K562 (cell line): ENCODE data around the gene FAM181B. TPM values are rescaled to one million over a fixed set of nuclear protein-coding genes. Genes with fewer than 3 reads are reported as not detected.

ENCODE experiments used
- ATAC-seq: fragments of 200-7000 bp; cut with Tn5 transposase; 3 replicates; pipeline ENCODE4 v1.9.1; 2020; ENCODE audit warnings: moderate library complexity
- BruUV-seq: library from RNA; stranded (reverse); fragments of 400-500 nt; replicated peaks from 2 replicates; lab custom pipeline; 2021; lab: Mats Ljungman, UMichigan
- CTCF ChIA-PET: fragments of 300-600 bp; formaldehyde crosslinking; extraction: SDS; loops from one replicate; lab custom pipeline; 2021; ENCODE audit warnings: low intra/inter-chr PET ratio; lab: Yijun Ruan, JAX
- POLR2A ChIA-PET: fragments of 300-600, 350-650 bp; sonication (Branson Sonifier 250); formaldehyde crosslinking; extraction: SDS; loops from one replicate; lab custom pipeline; 2021; ENCODE audit warnings: antibody characterized with exemption, inconsistent platforms; lab: Yijun Ruan, JAX
- DNase-seq, 4 experiments: peaks; one replicate each; pipeline versions ENCODE4 v3.0.0 to v3.0.0-alpha.2; 2011 to 2018; ENCODE audit warnings: low spot score in 3 of 4, mixed read lengths in 3 of 4; ENCODE audit errors: extremely low read depth in 1 of 4
- FAIRE-seq: peaks from 2 replicates; lab custom pipeline; 2011; peaks lifted over from hg19 to GRCh38; lab: Jason Lieb, UNC
- H2AFZ ChIP-seq: 2 replicates; pipeline ENCODE4 v1.6.0; 2011; ENCODE audit warnings: low read depth, low read length, control low read depth, inconsistent platforms
- H3K27ac ChIP-seq: fragments of 200-600 bp; 3 replicates; pipeline ENCODE4 v1.8.0; 2011; ENCODE audit warnings: low read depth, mild to moderate bottlenecking, control low read depth, inconsistent platforms, low read length, moderate library complexity, mixed read lengths; ENCODE audit errors: extremely low read depth
- H3K27me3 ChIP-seq, 2 experiments: fragments of 300-600 bp in 1 of 2; 2 replicates in 1 of 2; 3 replicates in 1 of 2; pipeline versions ENCODE4 v1.6.0 to v1.8.0; 2011; ENCODE audit warnings: inconsistent platforms in 2 of 2, low read length in 2 of 2, mild to moderate bottlenecking in 1 of 2, mixed read lengths in 1 of 2, moderate library complexity in 1 of 2; ENCODE audit not compliant: control insufficient read depth in 2 of 2, insufficient read depth in 2 of 2
- H3K36me3 ChIP-seq: fragments of 300-600 bp; 3 replicates; pipeline ENCODE4 v1.8.0; 2011; ENCODE audit warnings: mild to moderate bottlenecking, low read length, inconsistent platforms; ENCODE audit not compliant: control insufficient read depth, insufficient read depth
- H3K4me1 ChIP-seq, 2 experiments: fragments of 200-600 bp in 1 of 2; replicated peaks in 1 of 2; 2 replicates in 1 of 2; 3 replicates in 1 of 2; pipeline versions ENCODE4 v1.5.1 to v1.8.0; 2011; ENCODE audit warnings: inconsistent platforms in 2 of 2, low read length in 2 of 2, mild to moderate bottlenecking in 1 of 2, mixed read lengths in 1 of 2, moderate library complexity in 1 of 2; ENCODE audit not compliant: control insufficient read depth in 2 of 2, insufficient read depth in 2 of 2
- H3K4me2 ChIP-seq: 2 replicates; pipeline ENCODE4 v1.6.1; 2011; ENCODE audit warnings: low read length, control low read depth, inconsistent platforms, mixed read lengths; ENCODE audit not compliant: insufficient read depth
- H3K4me3 ChIP-seq: fragments of 200-600 bp; sonication (generic), shearing (Covaris generic); 2 replicates; pipeline ENCODE4 v1.5.1; 2016; ENCODE audit warnings: control low read depth, inconsistent platforms
- H3K79me2 ChIP-seq: fragments of 200-600 bp; 3 replicates; pipeline ENCODE4 v1.8.0; 2011; ENCODE audit warnings: low read length, inconsistent platforms; ENCODE audit not compliant: control insufficient read depth, insufficient read depth
- H3K9ac ChIP-seq, 2 experiments: 2 replicates each; pipeline versions ENCODE4 v1.6.0 to v1.6.1; 2011; ENCODE audit warnings: low read depth in 2 of 2, low read length in 2 of 2, control low read depth in 1 of 2, inconsistent platforms in 1 of 2, mild to moderate bottlenecking in 1 of 2, mixed read lengths in 1 of 2; ENCODE audit not compliant: insufficient read depth in 1 of 2
- H3K9me1 ChIP-seq: one replicate; pipeline ENCODE4 v1.6.0; 2011; ENCODE audit warnings: inconsistent platforms, mild to moderate bottlenecking, low read length, moderate library complexity; ENCODE audit not compliant: control insufficient read depth, insufficient read depth
- H3K9me3 ChIP-seq: replicated peaks from 2 replicates; pipeline ENCODE4 v1.5.1; 2011; ENCODE audit warnings: low read depth, low read length, inconsistent platforms; ENCODE audit not compliant: control insufficient read depth, insufficient read depth
- H4K20me1 ChIP-seq: replicated peaks from 2 replicates; pipeline ENCODE4 v1.6.1; 2011; ENCODE audit warnings: low read length, inconsistent platforms, mixed read lengths; ENCODE audit not compliant: control insufficient read depth, insufficient read depth
- CEBPB ChIP-seq: fragments of 450-650 bp; IDR thresholded peaks from 2 replicates; pipeline ENCODE4 v1.6.1; 2016; ENCODE audit warnings: missing genetic modification characterization, missing compliant biosample characterization
- CEBPG ChIP-seq, 3 experiments: fragments of 200-800 bp in 1 of 3; sonication (Bioruptor generic) in 1 of 3; sonication (generic) in 1 of 3; formaldehyde crosslinking in 1 of 3; IDR thresholded peaks in 2 of 3; conservative IDR thresholded peaks in 1 of 3; 2 replicates each; pipeline versions ENCODE4 v1.6.1 to v1.8.0; 2016 to 2022; ENCODE audit warnings: missing compliant biosample characterization in 2 of 3, missing genetic modification characterization in 2 of 3, mild to moderate bottlenecking in 1 of 3, missing genetic modification reagents in 1 of 3
- HMBOX1 ChIP-seq: sonication (generic); IDR thresholded peaks from 2 replicates; pipeline ENCODE4 v1.6.1; 2016
- TEAD4 ChIP-seq, 2 experiments: sonication (generic) in 1 of 2; formaldehyde crosslinking in 1 of 2; IDR thresholded peaks; 2 replicates each; pipeline versions ENCODE4 v1.6.1 to v1.8.0; 2012 to 2022; ENCODE audit warnings: borderline replicate concordance in 1 of 2, inconsistent platforms in 1 of 2, low read length in 1 of 2, mild to moderate bottlenecking in 1 of 2, missing genetic modification reagents in 1 of 2
- XRCC5 ChIP-seq: fragments of 200-400 bp; formaldehyde crosslinking; IDR thresholded peaks from 2 replicates; pipeline ENCODE4 v1.6.1; 2017; ENCODE audit warnings: low read depth, mild to moderate bottlenecking, low read length
- ZNF134 ChIP-seq: fragments of 250-450 bp; sonication (Bioruptor Pico); conservative IDR thresholded peaks from 2 replicates; pipeline ENCODE4 v1.4.0; 2020
- ZNF655 ChIP-seq: fragments of 250-450 bp; sonication (Bioruptor Pico); IDR thresholded peaks from 2 replicates; pipeline ENCODE4 v1.5.0; 2021
- WGBS: fragments of 100-300 bp; shearing (Covaris generic); methylation state at CpG from one replicate; pipeline ENCODE4 v1.1.6; 2016; ENCODE audit warnings: low coverage, mixed read lengths; ENCODE audit not compliant: insufficient coverage; ENCODE audit errors: missing lambda C conversion rate; 5-methylcytosine and 5-hydroxymethylcytosine counted together
- in situ Hi-C: fragments of 300-500 bp; cut with MboI; formaldehyde crosslinking; loops from 4 replicates; pipeline ENCODE4 v1.15.0; 2018; ENCODE audit warnings: inconsistent platforms, mixed read lengths
- intact Hi-C: fragments of 100-400 bp; cut with micrococcal nuclease; formaldehyde crosslinking; loops from 2 replicates; pipeline ENCODE4 v1.14.2; 2022
- polyA plus RNA-seq, 8 experiments: library from polyadenylated mRNA; depleted of rRNA in 4 of 8; stranded (reverse) in 5 of 8; unstranded in 3 of 8; fragments of >200 nt; fragmentation: Nextera tagmentation in 2 of 8; fragmentation: Illumina TruSeq in 1 of 8; extraction: Ambion mirVana in 2 of 8; extraction: Trizol in 1 of 8; gene quantifications; 2 replicates each; pipeline versions ENCODE4 v1.2.1 to v1.2.3, GENCODE V29; 2011 to 2014; ENCODE audit warnings: inconsistent platforms in 1 of 8, missing spikeins in 1 of 8
- small RNA-seq: library from RNA; depleted of rRNA; stranded (forward); fragments of <200 nt; gene quantifications from one replicate; pipeline ENCODE3, GENCODE V24; 2014
- total RNA-seq, 7 experiments: library from RNA; depleted of rRNA in 6 of 7; stranded (reverse); fragments of >200 nt in 6 of 7; fragmentation: Illumina TruSeq in 2 of 7; extraction: Trizol in 2 of 7; gene quantifications; 2 replicates each; pipeline versions ENCODE4 v1.2.1 to v1.2.3, GENCODE V29; 2011 to 2021; ENCODE audit warnings: low replicate concordance in 1 of 7

The FAM181B gene
- total and polyA plus RNA-seq, 9 of the 15 experiments (the other 6 are each of a cell fraction or from before 2014, with no cell fraction given): 0.01 TPM; not detected in 8

GRCh38 chr11:82680252-82680651, 53.4 kb downstream of the FAM181B start:
- no peak overlapping the region for H3K9ac ChIP-seq
- H3K9me3 ChIP-seq: no peaks in the 10 kb centered on the region
- H3K36me3 ChIP-seq: no peaks in the 10 kb centered on the region
- 0% methylated on average over 1 of the region's 1 CpG for WGBS
- no peak for TF ChIP-seq ZNF655 (CRISPR knock-in tag)
- TF ChIP-seq CEBPG (CRISPR knock-in tag; IDR thresholded peaks at IDR 0.05): no peak
- peak; percentile 36 to 78; a peak in 2 of 4 replicates for TF ChIP-seq CEBPG (tag; conservative IDR thresholded peaks at IDR 0.05 in 1 of 2, IDR thresholded peaks at IDR 0.05 in 1 of 2)
- no peak for TF ChIP-seq XRCC5
- TF ChIP-seq TEAD4 (IDR thresholded peaks at IDR 0.05; ENCODE audit: low read length): no peak
- no peak for TF ChIP-seq TEAD4 (CRISPR knock-in tag; IDR thresholded peaks at IDR 0.05; ENCODE audit: borderline replicate concordance)
- peak; percentile 77 for TF ChIP-seq HMBOX1
- peak; percentile 33; the same call in 1 of the 2 replicates for TF ChIP-seq CEBPB (tag)
- no peak for TF ChIP-seq ZNF134 (CRISPR knock-in tag)
- H3K27me3 ChIP-seq: no peaks in the 10 kb centered on the region
- ATAC-seq (no peak), DNase-seq (no peak), FAIRE-seq (no peak)
- no peaks in the 10 kb centered on the region for H4K20me1 ChIP-seq
- ChIA-PET CTCF (no interaction called here), POLR2A (no interaction called here)
- no peak overlapping the region for H3K4me3 ChIP-seq
- no peak overlapping the region for H3K4me2 ChIP-seq
- H3K4me1 ChIP-seq: no peaks in the 10 kb centered on the region; a peak in 1 of 5 replicates
- no TSS peak for BruUV-seq
- in situ Hi-C loops (no loop called here), intact Hi-C loops (no loop called here)
- H2AFZ ChIP-seq: no peak overlapping the region
- no peak overlapping the region for H3K27ac ChIP-seq
- no peaks in the 10 kb centered on the region for H3K9me1 ChIP-seq
- no peaks in the 10 kb centered on the region for H3K79me2 ChIP-seq

Small RNAs within 50 kb of the gene (small RNA-seq; reads per million reads assigned to genes)
- gene RPS28P7: 0.26 reads per million

Other genes starting within 250 kb of the FAM181B start
- 9.5 and 14.4 TPM in 2 replicates for gene PRCP, start 166.6 kb upstream of the FAM181B start, total RNA-seq (2014; rRNA removed)
- gene PRCP, start 166.6 kb upstream of the FAM181B start, total RNA-seq (2014; rRNA removed; fragmentation: Illumina TruSeq; extraction: Trizol): 23.2 and 25.3 TPM in 2 replicates
- 20.5 and 20.8 TPM in 2 replicates for gene PRCP, start 166.6 kb upstream of the FAM181B start, total RNA-seq (2015; rRNA removed; fragmentation: Illumina TruSeq; extraction: Trizol)
- 21.2 and 23.2 TPM in 2 replicates for gene PRCP, start 166.6 kb upstream of the FAM181B start, total RNA-seq (2021)
- gene PRCP, start 166.6 kb upstream of the FAM181B start, polyA plus RNA-seq (2011; rRNA removed): 39.7 and 43.1 TPM in 2 replicates
- gene PRCP, start 166.6 kb upstream of the FAM181B start, polyA plus RNA-seq (2014; fragmentation: Illumina TruSeq; extraction: Trizol): 22.5 and 28.1 TPM in 2 replicates
- 10 to 100 TPM; 28.5 to 34.9 TPM for gene PRCP, start 166.6 kb upstream of the FAM181B start, polyA plus RNA-seq (2014; fragmentation: Nextera tagmentation; extraction: Ambion mirVana)
- 16.7 and 17.3 TPM in 2 replicates for gene PRCP, start 166.6 kb upstream of the FAM181B start, polyA plus RNA-seq (2014; rRNA removed)
- gene DDIAS, start 167.9 kb upstream of the FAM181B start, total RNA-seq (2014; rRNA removed): 9.4 and 13.8 TPM in 2 replicates
- 22.6 and 23.3 TPM in 2 replicates for gene DDIAS, start 167.9 kb upstream of the FAM181B start, total RNA-seq (2014; rRNA removed; fragmentation: Illumina TruSeq; extraction: Trizol)
- 21.1 and 23.7 TPM in 2 replicates for gene DDIAS, start 167.9 kb upstream of the FAM181B start, total RNA-seq (2015; rRNA removed; fragmentation: Illumina TruSeq; extraction: Trizol)
- gene DDIAS, start 167.9 kb upstream of the FAM181B start, total RNA-seq (2021): 15.4 and 17.6 TPM in 2 replicates
- gene DDIAS, start 167.9 kb upstream of the FAM181B start, polyA plus RNA-seq (2011; rRNA removed): 21.3 and 23.7 TPM in 2 replicates
- gene DDIAS, start 167.9 kb upstream of the FAM181B start, polyA plus RNA-seq (2014; fragmentation: Illumina TruSeq; extraction: Trizol): 19.4 and 27.2 TPM in 2 replicates
- 10 to 100 TPM; 11.8 to 23.9 TPM for gene DDIAS, start 167.9 kb upstream of the FAM181B start, polyA plus RNA-seq (2014; fragmentation: Nextera tagmentation; extraction: Ambion mirVana)
- gene DDIAS, start 167.9 kb upstream of the FAM181B start, polyA plus RNA-seq (2014; rRNA removed): 11.1 and 14.9 TPM in 2 replicates